HEK293 (cell line): Measurements from ENCODE around the gene DKK2.

Source experiments
- CTCF ChIA-PET: fragments of 350-600 bp; formaldehyde crosslinking; extraction: SDS; loops from one replicate; lab custom pipeline; 2021; ENCODE audit warnings: antibody characterized with exemption; lab: Yijun Ruan, JAX
- POLR2A ChIA-PET: fragments of 300-600 bp; formaldehyde crosslinking; extraction: SDS; loops from one replicate; lab custom pipeline; 2020; ENCODE audit warnings: antibody characterized with exemption, inconsistent platforms; lab: Yijun Ruan, JAX
- H3K27ac ChIP-seq: fragments of 200-500 bp; sonication (Bioruptor generic); 2 replicates; pipeline ENCODE4 v1.5.1; 2014; ENCODE audit warnings: low read depth, low read length, control low read depth, inconsistent platforms; ENCODE audit errors: extremely low read depth
- H3K36me3 ChIP-seq, 2 experiments: fragments of 200-500 bp in 1 of 2; sonication (Bioruptor generic) in 1 of 2; 1 replicate in 1 of 2; 2 replicates in 1 of 2; pipeline ENCODE4 v1.5.1; 2014 to 2017; ENCODE audit warnings: inconsistent platforms in 2 of 2, low read length in 2 of 2; ENCODE audit not compliant: control insufficient read depth in 2 of 2, insufficient read depth in 1 of 2
- H3K4me1 ChIP-seq: fragments of 200-500 bp; sonication (Bioruptor generic); 2 replicates; pipeline ENCODE4 v1.5.1; 2014; ENCODE audit warnings: mild to moderate bottlenecking, low read length, inconsistent platforms; ENCODE audit not compliant: control insufficient read depth, insufficient read depth
- H3K4me3 ChIP-seq: 2 replicates; pipeline ENCODE4 v1.5.1; 2011; ENCODE audit warnings: low read depth, mild to moderate bottlenecking, control low read depth, low read length, moderate library complexity
- H3K9me3 ChIP-seq: fragments of 200-500 bp; sonication (Bioruptor generic); 2 replicates; pipeline ENCODE4 v1.5.1; 2014; ENCODE audit warnings: low read depth, low read length, inconsistent platforms; ENCODE audit not compliant: control insufficient read depth, insufficient read depth
- GLIS2 ChIP-seq: fragments of 450-650 bp; formaldehyde crosslinking; IDR thresholded peaks from 2 replicates; pipeline ENCODE4 v1.5.1; 2016; ENCODE audit warnings: missing biosample characterization, missing genetic modification characterization
- KLF16 ChIP-seq: fragments of 450-650 bp; formaldehyde crosslinking; IDR thresholded peaks from 2 replicates; pipeline ENCODE4 v1.5.1; 2017; ENCODE audit warnings: missing biosample characterization, missing genetic modification characterization
- OVOL3 ChIP-seq: fragments of 450-650 bp; formaldehyde crosslinking; IDR thresholded peaks from 2 replicates; pipeline ENCODE4 v1.5.1; 2016; ENCODE audit warnings: missing biosample characterization, missing genetic modification characterization
- REPIN1 ChIP-seq: fragments of 450-650 bp; formaldehyde crosslinking; IDR thresholded peaks from 2 replicates; pipeline ENCODE4 v1.5.1; 2017; ENCODE audit warnings: missing biosample characterization, missing genetic modification characterization, low read depth
- SP3 ChIP-seq: fragments of 450-650 bp; formaldehyde crosslinking; IDR thresholded peaks from 2 replicates; pipeline ENCODE4 v1.5.1; 2016; ENCODE audit warnings: missing biosample characterization, missing genetic modification characterization
- TRIM28 ChIP-seq: IDR thresholded peaks from 2 replicates; pipeline ENCODE4 v1.6.1; 2011; ENCODE audit warnings: low read length, control low read depth, borderline replicate concordance
- ZBTB17 ChIP-seq: fragments of 450-650 bp; formaldehyde crosslinking; IDR thresholded peaks from 2 replicates; pipeline ENCODE4 v1.5.1; 2016; ENCODE audit warnings: missing biosample characterization, missing genetic modification characterization
- ZFP41 ChIP-seq: fragments of 450-650 bp; formaldehyde crosslinking; IDR thresholded peaks from 2 replicates; pipeline ENCODE4 v1.5.1; 2016; ENCODE audit warnings: missing biosample characterization, missing genetic modification characterization, borderline replicate concordance
- ZNF157 ChIP-seq: fragments of 450-650 bp; formaldehyde crosslinking; IDR thresholded peaks from 2 replicates; pipeline ENCODE4 v1.5.1; 2016; ENCODE audit warnings: missing biosample characterization, missing genetic modification characterization
- ZNF335 ChIP-seq: fragments of 450-650 bp; formaldehyde crosslinking; conservative IDR thresholded peaks from 2 replicates; pipeline ENCODE4 v1.5.1; 2016; ENCODE audit warnings: missing biosample characterization, missing genetic modification characterization
- ZNF366 ChIP-seq: fragments of 450-650 bp; formaldehyde crosslinking; conservative IDR thresholded peaks from 2 replicates; pipeline ENCODE4 v1.5.1; 2016; ENCODE audit warnings: missing biosample characterization, missing genetic modification characterization
- ZNF433 ChIP-seq: fragments of 450-650 bp; formaldehyde crosslinking; IDR thresholded peaks from 2 replicates; pipeline ENCODE4 v1.5.1; 2016; ENCODE audit warnings: missing biosample characterization, missing genetic modification characterization, low read depth
- ZNF670 ChIP-seq: fragments of 450-650 bp; formaldehyde crosslinking; IDR thresholded peaks from 2 replicates; pipeline ENCODE4 v1.5.1; 2016; ENCODE audit warnings: missing biosample characterization, missing genetic modification characterization, low read depth
- ZNF791 ChIP-seq: fragments of 450-650 bp; formaldehyde crosslinking; IDR thresholded peaks from 2 replicates; pipeline ENCODE4 v1.5.1; 2016; ENCODE audit warnings: missing biosample characterization, missing genetic modification characterization
- ZSCAN16 ChIP-seq: fragments of 450-650 bp; formaldehyde crosslinking; IDR thresholded peaks from 2 replicates; pipeline ENCODE4 v1.5.1; 2016; ENCODE audit warnings: missing biosample characterization, missing genetic modification characterization
- TF ChIP-seq, protein P1 (sequence below): fragments of 450-650 bp; formaldehyde crosslinking; IDR thresholded peaks from 2 replicates; pipeline ENCODE4 v1.5.1; 2016; ENCODE audit warnings: missing biosample characterization, missing genetic modification characterization
- TF ChIP-seq, protein P2 (sequence below): fragments of 450-650 bp; formaldehyde crosslinking; IDR thresholded peaks from 2 replicates; pipeline ENCODE4; 2016; ENCODE audit warnings: missing biosample characterization, missing genetic modification characterization
- TF ChIP-seq, protein P3 (sequence below): fragments of 450-650 bp; formaldehyde crosslinking; IDR thresholded peaks from 2 replicates; pipeline ENCODE4 v1.5.1; 2016; ENCODE audit warnings: missing biosample characterization, missing genetic modification characterization
- TF ChIP-seq, protein P4 (sequence below): fragments of 450-650 bp; formaldehyde crosslinking; IDR thresholded peaks from 2 replicates; pipeline ENCODE4 v1.5.1; 2016; ENCODE audit warnings: missing biosample characterization, missing genetic modification characterization
- TF ChIP-seq, protein P5 (sequence below): fragments of 450-650 bp; formaldehyde crosslinking; IDR thresholded peaks from 2 replicates; pipeline ENCODE4 v1.5.1; 2016; ENCODE audit warnings: missing biosample characterization, missing genetic modification characterization
- TF ChIP-seq, protein P6 (sequence below): fragments of 450-650 bp; formaldehyde crosslinking; optimal IDR thresholded peaks from 2 replicates; pipeline ENCODE3; 2016; ENCODE audit warnings: missing biosample characterization, mild to moderate bottlenecking, missing genetic modification characterization

DKK2 gene

DNA sequence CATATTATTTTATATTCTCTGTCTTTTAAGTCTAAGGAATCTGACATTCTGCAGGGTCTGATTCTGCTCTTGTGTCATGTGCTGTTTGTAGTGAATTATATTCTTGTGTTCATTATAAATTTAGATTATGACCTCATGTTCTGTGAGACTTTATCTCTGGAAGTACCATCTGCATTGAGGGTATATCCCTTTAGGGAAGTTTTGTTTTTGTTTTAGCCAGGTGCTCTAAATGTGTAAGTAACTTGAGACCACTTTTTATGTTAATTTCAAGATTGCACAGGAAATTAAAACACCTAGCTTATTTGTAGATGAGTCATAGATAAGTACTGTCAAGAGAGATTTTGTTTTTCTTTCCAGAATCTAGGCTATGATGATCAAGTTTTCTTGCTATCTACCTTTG is 35.0 kb upstream of the DKK2 start (continued):
- TF ChIP-seq, protein P1, sequence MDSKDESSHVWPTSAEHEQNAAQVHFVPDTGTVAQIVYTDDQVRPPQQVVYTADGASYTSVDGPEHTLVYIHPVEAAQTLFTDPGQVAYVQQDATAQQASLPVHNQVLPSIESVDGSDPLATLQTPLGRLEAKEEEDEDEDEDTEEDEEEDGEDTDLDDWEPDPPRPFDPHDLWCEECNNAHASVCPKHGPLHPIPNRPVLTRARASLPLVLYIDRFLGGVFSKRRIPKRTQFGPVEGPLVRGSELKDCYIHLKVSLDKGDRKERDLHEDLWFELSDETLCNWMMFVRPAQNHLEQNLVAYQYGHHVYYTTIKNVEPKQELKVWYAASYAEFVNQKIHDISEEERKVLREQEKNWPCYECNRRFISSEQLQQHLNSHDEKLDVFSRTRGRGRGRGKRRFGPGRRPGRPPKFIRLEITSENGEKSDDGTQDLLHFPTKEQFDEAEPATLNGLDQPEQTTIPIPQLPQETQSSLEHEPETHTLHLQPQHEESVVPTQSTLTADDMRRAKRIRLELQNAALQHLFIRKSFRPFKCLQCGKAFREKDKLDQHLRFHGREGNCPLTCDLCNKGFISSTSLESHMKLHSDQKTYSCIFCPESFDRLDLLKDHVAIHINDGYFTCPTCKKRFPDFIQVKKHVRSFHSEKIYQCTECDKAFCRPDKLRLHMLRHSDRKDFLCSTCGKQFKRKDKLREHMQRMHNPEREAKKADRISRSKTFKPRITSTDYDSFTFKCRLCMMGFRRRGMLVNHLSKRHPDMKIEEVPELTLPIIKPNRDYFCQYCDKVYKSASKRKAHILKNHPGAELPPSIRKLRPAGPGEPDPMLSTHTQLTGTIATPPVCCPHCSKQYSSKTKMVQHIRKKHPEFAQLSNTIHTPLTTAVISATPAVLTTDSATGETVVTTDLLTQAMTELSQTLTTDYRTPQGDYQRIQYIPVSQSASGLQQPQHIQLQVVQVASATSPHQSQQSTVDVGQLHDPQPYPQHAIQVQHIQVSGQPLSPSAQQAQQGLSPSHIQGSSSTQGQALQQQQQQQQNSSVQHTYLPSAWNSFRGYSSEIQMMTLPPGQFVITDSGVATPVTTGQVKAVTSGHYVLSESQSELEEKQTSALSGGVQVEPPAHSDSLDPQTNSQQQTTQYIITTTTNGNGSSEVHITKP (tag by site-specific recombination): peak; percentile 85
- TF ChIP-seq TRIM28 (no peak), ZNF670 (tag by site-specific recombination) (no peak), ZNF366 (peak; percentile 60)
- TF ChIP-seq, protein P2, sequence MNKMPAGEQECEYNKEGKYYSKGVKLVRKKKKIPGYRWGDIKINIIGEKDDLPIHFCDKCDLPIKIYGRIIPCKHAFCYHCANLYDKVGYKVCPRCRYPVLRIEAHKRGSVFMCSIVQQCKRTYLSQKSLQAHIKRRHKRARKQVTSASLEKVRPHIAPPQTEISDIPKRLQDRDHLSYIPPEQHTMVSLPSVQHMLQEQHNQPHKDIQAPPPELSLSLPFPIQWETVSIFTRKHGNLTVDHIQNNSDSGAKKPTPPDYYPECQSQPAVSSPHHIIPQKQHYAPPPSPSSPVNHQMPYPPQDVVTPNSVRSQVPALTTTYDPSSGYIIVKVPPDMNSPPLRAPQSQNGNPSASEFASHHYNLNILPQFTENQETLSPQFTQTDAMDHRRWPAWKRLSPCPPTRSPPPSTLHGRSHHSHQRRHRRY: no peak
- TF ChIP-seq, all 188 proteins: peak for 5

DNA sequence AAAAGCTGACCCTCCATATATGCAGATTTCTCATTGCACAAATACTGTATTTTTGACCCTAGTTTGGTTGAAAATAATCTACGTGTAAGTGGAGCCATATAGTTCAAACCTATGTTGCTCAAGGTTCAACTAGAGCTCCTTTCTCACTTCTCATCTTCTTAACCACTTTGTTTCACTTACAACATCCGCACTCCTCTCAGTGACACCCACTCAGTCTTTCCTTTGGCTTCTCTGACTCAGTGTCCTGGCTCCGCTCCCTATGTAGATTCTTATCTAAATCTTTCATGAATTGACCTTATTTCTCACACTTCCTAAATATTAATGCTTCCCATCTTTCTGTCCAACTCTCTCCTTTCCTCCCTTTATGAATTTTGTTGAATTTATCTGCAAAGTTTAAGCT is 32.9 kb upstream of the DKK2 start:
- Histone ChIP-seq H3K4me3 (no peak overlapping the region), H3K27ac (no peak overlapping the region), H3K9me3 (no peaks in the 10 kb centered on the region), H3K36me3 (no peaks in the 10 kb centered on the region), H3K4me1 (no peaks in the 10 kb centered on the region)
- TF ChIP-seq ZNF335 (tag by site-specific recombination) (no peak), REPIN1 (tag by site-specific recombination) (no peak), GLIS2 (tag by site-specific recombination) (no peak), ZNF157 (tag by site-specific recombination) (no peak)
- ChIA-PET CTCF (no interaction called here), POLR2A (no interaction called here)

DNA sequence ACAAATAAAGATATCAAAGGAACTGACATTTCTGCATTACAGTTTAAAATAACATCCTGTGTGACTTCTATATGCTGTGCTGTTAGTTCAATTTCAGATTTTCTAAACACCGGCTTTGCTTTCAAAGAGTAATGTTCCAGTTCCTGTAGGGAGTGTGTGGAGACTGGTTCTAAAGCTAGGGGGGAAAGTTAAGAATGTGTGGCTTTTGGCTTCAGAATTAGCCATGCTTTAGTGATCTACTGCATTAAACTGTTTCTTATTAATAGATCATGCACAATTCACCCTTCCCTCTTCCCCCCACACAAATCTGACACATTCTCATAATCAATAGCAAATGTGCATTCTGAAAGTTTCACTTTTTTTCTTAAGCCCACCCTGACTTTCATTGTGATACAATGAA is 32.0 kb upstream of the DKK2 start:
- ChIA-PET POLR2A (no interaction called here), CTCF (no interaction called here)
- TF ChIP-seq ZSCAN16 (tag by site-specific recombination): no peak
- TF ChIP-seq KLF16: no peak
- no peak for TF ChIP-seq ZBTB17 (tag by site-specific recombination)
- no peak for TF ChIP-seq ZNF157 (tag by site-specific recombination)
- TF ChIP-seq ZNF791: no peak
- TF ChIP-seq OVOL3 (tag by site-specific recombination): no peak
- TF ChIP-seq ZFP41 (tag by site-specific recombination): no peak
- TF ChIP-seq, protein P3, sequence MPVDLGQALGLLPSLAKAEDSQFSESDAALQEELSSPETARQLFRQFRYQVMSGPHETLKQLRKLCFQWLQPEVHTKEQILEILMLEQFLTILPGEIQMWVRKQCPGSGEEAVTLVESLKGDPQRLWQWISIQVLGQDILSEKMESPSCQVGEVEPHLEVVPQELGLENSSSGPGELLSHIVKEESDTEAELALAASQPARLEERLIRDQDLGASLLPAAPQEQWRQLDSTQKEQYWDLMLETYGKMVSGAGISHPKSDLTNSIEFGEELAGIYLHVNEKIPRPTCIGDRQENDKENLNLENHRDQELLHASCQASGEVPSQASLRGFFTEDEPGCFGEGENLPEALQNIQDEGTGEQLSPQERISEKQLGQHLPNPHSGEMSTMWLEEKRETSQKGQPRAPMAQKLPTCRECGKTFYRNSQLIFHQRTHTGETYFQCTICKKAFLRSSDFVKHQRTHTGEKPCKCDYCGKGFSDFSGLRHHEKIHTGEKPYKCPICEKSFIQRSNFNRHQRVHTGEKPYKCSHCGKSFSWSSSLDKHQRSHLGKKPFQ: no peak
- TF ChIP-seq SP3 (tag by site-specific recombination): no peak
- no peak for TF ChIP-seq ZNF433 (tag by site-specific recombination)
- TF ChIP-seq, protein P4, sequence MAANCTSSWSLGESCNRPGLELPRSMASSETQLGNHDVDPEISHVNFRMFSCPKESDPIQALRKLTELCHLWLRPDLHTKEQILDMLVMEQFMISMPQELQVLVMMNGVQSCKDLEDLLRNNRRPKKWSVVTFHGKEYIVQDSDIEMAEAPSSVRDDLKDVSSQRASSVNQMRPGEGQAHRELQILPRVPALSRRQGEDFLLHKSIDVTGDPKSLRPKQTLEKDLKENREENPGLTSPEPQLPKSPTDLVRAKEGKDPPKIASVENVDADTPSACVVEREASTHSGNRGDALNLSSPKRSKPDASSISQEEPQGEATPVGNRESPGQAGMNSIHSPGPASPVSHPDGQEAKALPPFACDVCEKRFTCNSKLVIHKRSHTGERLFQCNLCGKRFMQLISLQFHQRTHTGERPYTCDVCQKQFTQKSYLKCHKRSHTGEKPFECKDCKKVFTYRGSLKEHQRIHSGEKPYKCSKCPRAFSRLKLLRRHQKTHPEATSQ (tag by site-specific recombination): no peak
- TF ChIP-seq, protein P5, sequence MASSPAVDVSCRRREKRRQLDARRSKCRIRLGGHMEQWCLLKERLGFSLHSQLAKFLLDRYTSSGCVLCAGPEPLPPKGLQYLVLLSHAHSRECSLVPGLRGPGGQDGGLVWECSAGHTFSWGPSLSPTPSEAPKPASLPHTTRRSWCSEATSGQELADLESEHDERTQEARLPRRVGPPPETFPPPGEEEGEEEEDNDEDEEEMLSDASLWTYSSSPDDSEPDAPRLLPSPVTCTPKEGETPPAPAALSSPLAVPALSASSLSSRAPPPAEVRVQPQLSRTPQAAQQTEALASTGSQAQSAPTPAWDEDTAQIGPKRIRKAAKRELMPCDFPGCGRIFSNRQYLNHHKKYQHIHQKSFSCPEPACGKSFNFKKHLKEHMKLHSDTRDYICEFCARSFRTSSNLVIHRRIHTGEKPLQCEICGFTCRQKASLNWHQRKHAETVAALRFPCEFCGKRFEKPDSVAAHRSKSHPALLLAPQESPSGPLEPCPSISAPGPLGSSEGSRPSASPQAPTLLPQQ (tag by site-specific recombination): no peak
- TF ChIP-seq, protein P6, sequence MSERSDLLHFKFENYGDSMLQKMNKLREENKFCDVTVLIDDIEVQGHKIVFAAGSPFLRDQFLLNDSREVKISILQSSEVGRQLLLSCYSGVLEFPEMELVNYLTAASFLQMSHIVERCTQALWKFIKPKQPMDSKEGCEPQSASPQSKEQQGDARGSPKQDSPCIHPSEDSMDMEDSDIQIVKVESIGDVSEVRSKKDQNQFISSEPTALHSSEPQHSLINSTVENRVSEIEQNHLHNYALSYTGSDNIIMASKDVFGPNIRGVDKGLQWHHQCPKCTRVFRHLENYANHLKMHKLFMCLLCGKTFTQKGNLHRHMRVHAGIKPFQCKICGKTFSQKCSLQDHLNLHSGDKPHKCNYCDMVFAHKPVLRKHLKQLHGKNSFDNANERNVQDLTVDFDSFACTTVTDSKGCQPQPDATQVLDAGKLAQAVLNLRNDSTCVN (tag by site-specific recombination): no peak
- Histone ChIP-seq H3K36me3 (no peaks in the 10 kb centered on the region), H3K27ac (no peak overlapping the region), H3K9me3 (no peaks in the 10 kb centered on the region), H3K4me3 (no peak overlapping the region), H3K4me1 (no peaks in the 10 kb centered on the region)
